GM10248 (cell line): ENCODE measurements around the gene VCAN.

ENCODE experiments used
- CTCF ChIA-PET: fragments of 300-600 bp; sonication (Branson Sonifier 250); formaldehyde crosslinking; extraction: SDS; loops from one replicate; lab custom pipeline; 2021; ENCODE audit warnings: antibody characterized with exemption; lab: Yijun Ruan, JAX
- POLR2A ChIA-PET: fragments of 350-650 bp; sonication (Branson Sonifier 250); formaldehyde crosslinking; extraction: SDS; loops from one replicate; lab custom pipeline; 2020; ENCODE audit warnings: antibody characterized with exemption; lab: Yijun Ruan, JAX
- DNase-seq: peaks from one replicate; pipeline ENCODE4 v3.0.0; 2012; ENCODE audit errors: extremely low spot score
- TF ChIP-seq, protein P1 (sequence below): IDR thresholded peaks from 2 replicates; pipeline ENCODE4 v1.5.1; 2012; ENCODE audit warnings: mild to moderate bottlenecking, low read depth; ENCODE audit errors: extremely low read depth, missing control alignments, control extremely low read depth

Gene VCAN

DNA sequence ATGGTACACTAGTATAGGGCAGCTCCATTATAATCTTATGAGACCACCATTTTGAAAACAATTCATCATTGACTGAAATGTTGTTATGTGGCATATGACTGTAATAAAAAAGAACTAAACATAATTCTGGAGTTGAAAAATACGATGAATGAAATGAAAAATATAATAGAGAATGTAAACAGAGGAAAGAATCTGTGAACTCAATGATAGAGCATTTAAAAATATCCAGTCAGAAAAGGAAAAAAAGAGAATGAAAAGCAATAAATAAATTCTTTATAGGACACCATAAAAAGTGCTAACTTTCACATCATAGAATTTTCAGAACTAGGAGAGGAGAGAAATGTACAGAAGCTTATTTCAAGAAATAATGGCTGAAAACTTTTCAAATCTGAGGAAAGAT is 17.6 kb upstream of the VCAN start:
- POLR2A ChIA-PET = no interaction called here
- CTCF ChIA-PET = interaction anchor here (1.0 kb wide), 1 partner anchor 19 kb away, joined by 3 read pairs; no protein-coding TSS in a partner anchor
- DNase-seq = no peak
- TF ChIP-seq, protein P1, sequence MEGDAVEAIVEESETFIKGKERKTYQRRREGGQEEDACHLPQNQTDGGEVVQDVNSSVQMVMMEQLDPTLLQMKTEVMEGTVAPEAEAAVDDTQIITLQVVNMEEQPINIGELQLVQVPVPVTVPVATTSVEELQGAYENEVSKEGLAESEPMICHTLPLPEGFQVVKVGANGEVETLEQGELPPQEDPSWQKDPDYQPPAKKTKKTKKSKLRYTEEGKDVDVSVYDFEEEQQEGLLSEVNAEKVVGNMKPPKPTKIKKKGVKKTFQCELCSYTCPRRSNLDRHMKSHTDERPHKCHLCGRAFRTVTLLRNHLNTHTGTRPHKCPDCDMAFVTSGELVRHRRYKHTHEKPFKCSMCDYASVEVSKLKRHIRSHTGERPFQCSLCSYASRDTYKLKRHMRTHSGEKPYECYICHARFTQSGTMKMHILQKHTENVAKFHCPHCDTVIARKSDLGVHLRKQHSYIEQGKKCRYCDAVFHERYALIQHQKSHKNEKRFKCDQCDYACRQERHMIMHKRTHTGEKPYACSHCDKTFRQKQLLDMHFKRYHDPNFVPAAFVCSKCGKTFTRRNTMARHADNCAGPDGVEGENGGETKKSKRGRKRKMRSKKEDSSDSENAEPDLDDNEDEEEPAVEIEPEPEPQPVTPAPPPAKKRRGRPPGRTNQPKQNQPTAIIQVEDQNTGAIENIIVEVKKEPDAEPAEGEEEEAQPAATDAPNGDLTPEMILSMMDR = no peak

DNA sequence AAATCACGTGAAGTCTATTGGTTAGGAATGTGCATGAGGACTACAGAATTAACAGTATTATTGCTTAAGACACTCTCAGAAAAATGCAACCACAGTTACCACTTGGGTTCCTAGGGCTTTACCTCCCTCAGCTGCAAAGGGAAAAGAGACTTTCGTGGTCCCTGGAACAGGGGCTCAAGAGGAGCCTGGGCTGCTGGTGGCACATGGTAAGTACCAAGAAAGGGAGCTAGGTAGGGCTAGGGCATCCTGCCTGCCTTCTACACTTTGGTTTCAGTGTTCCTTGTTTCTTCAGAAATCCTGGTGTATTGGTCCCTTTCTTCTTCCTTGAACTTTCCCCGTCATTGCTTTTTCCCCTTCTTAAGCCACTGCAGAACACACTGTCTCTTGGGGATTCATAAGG is 7.3 kb upstream of the VCAN start:
- ChIA-PET CTCF (no interaction called here), POLR2A (no interaction called here)
- TF ChIP-seq, protein P1 = no peak
- DNase-seq = no peak

DNA sequence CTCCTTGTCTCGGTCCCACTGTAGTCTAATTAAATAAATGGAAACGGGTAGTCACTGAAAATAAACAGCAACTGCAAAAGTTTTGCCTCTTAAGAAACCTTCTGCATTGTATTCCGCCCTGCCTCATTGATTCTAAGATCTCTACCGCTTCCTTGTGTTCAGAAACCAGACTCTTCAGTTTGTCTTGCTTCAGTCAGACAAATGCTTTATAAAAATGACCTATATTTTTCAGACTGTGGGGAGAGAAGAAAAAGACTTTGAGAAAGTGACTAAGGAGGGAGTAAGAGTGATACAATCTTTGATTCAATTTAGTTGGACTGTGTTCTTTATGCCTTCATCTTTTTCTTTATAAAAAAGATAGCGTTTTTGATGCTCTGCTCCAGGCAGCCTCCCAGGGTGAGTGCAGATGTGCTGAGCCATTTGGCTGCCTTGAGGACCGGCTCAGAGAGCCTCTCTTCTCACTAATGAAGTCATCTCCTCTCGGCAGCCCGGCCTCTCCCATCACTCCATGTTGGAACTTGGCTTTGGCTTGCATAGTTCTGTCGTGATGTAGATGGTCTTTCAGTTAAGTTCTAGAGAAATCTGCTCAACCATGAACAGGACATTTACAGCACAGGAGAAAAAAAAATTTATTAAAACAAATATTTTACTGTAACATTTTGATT is 4.0 kb upstream of the VCAN start:
- ChIA-PET POLR2A (no interaction called here), CTCF (no interaction called here)
- no peak for DNase-seq
- TF ChIP-seq, protein P1 = peak; percentile 25

DNA sequence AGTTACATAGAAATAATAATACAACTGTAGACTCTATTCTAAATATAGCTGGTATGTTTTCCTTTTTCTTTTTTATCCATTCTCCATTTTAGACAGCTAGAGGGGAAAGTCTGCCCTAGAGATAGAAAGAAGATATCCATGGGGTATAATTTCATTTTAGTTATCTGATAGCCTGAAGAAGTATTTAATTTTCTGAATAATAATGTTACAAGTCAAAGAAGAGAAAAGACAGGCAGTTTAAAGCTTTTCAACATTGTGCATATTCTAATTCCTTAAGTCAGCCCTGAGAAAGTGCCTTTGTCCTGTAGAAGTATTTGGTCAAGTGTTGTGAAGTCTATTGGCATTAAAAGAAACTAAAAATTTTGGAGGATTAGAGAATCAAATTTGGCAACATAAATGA is 2.5 kb upstream of the VCAN start:
- ChIA-PET CTCF (interaction anchor here (1.3 kb wide), 1 partner anchor 827 kb away, joined by 3 read pairs; no protein-coding TSS in a partner anchor), POLR2A (no interaction called here)
- no peak for DNase-seq
- TF ChIP-seq, protein P1 = no peak

DNA sequence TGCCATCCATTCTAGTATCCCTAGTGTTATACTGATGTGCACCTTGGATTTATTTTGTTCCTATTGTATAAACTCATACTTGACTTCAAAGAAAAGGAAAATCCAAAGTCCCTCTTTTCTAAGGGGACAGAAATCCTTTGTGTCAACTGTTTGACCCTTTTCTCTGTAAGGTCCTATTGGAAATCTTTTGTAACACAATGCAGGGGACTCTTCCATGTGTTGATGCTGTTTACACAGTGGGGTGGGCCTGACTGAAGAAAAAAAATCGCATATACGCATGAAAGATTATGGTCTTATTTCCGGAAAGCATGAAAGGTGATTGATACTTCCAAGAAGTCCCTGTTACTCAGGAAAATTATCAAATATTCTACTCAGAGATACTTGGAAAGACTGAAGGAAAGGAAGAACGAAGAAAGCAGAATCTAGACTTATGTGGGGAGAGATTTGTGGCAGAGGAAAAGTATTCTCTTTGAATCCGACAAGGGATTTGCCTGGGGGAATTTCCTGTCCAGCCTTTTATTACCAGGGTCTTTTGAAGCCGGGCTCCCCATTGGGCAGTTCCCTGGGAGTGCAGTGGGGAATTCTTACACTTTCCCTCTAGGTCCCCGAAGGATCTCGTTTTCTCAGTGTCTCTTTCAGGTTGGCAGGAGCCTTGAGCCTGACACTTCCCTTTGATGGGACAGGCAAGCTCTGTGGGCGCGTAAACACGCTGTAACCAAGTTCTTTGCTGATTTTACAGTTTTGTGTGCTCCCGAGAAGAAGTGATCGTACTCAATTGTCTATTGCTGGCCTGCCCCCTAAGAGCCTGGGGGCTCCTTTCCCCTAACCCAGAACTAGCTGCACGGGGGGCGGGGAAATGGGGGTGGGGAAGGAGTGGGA is 779 bp upstream of the VCAN start:
- TF ChIP-seq, protein P1 = no peak
- CTCF ChIA-PET = interaction anchor here (1.0 to 1.5 kb wide), 3 partner anchors 31 to 829 kb away, joined by 3 read pairs; no protein-coding TSS in a partner anchor
- DNase-seq = peak; percentile 22
- POLR2A ChIA-PET = interaction anchor here (0.7 kb wide), 1 partner anchor 394 kb away, joined by 5 read pairs; no protein-coding TSS in a partner anchor

DNA sequence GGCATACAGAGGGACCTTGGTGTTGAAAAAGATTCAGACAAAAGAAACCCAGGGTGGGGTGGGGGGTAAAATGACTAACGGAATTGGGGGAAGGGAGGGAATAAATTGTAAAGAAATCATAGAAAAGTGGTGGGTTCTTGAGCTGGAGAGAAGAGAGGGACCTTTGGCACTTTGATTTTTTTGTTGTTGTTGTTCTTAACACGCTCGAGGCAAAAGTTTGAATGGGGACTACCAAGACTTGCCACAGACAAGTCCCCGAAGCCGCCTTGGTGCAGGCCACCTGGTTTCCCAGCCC is 616 bp downstream of the VCAN start:
- CTCF ChIA-PET = interaction anchor here (0.9 to 1.5 kb wide), 3 partner anchors 42 to 904 kb away, joined by 3 read pairs; no protein-coding TSS in a partner anchor
- no peak for DNase-seq
- POLR2A ChIA-PET = no interaction called here
- TF ChIP-seq, protein P1 = no peak
